NCI-H2081 (cell line): ENCODE measurements around the gene RBMS3.
"Not testable (repeated sequence)": the region's sequence is repeated elsewhere in the genome, so short reads cannot be mapped to it uniquely, and the experiment has no call there.

Source experiments
- DNase-seq, 2 experiments: peaks; one replicate each; lab custom pipeline; 2025; lab: John Stamatoyannopoulos, UW

Gene RBMS3

DNA sequence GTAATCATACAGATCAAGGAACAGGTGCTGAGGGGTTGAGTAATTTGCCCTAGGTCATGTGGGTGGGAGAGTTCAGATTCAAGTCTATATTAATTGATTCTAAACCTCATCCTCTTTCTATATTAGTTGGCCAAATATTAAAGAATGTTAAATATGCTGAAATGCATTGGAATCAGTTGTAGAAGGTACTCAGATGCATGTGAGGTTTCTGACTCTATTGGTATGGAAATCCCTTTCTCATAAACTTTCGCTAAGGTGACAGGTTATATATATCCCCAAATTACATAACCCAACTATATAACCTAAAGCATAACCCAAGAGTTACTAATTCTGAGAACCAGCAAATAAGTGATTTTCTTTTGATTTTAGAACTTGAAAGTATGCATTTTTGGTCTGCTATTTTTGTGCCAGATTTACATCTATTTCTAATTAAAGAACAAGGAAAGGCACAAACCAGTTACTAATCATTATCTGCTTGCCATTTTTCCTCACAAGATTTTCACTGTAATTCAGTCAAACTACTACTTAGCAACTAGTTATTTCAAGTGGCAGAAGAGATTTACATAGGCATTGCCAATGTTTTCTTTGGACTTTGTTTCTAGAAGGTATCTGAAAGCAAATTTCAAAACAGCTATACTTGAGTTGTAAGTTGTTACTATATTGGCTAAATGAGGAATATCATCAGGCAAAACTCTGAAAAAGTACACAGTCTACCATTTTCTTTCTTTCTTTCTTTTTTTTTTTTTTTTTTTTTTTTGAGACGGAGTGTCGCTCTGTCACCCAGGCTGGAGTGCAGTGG is 201.3 kb downstream of the RBMS3 start:
- no peak for DNase-seq

GRCh38 chr3:29484633-29485032 is 203.8 kb downstream of the RBMS3 start:
- no peak for DNase-seq

DNA sequence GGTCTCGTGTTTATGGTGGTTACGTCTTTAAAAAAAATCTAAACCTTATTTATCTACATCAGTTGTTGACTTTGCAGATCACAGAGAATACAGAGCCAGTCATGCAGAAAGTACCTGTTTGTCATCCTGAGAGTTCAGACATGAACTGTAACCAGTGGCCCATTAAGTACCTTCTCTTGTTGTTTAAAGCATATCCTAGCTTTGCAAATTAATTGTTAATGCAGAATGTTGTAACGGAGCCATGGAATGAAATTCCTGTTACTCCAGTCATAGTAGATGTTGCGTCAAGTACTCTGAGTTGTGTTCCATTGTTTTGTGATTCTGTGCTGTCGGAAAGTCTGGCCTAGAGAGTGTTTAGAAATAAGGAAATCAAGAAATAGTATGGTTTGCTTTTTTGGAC is 205.2 kb downstream of the RBMS3 start:
- DNase-seq: no peak

DNA sequence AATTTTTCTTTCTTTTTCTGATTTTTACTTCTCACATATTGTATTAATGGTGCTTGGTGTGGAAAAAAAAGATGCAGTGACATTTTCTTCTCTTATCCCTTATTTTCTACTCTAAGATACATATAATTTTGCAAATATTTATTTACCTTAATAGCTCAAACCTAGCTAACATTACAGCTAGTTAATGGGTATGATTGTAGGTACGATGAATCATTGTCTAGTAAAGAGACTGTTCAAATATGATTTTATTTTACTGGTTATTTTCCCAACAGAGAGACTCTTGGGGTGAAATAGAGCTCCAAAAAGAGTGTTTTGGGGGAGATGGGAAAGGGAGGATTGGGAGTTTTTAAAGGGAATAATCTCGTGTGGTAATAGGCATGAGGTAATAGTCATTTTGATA is 206.0 kb downstream of the RBMS3 start:
- no peak for DNase-seq

GRCh38 chr3:29488922-29489321 is 208.1 kb downstream of the RBMS3 start:
- no peak for DNase-seq

DNA sequence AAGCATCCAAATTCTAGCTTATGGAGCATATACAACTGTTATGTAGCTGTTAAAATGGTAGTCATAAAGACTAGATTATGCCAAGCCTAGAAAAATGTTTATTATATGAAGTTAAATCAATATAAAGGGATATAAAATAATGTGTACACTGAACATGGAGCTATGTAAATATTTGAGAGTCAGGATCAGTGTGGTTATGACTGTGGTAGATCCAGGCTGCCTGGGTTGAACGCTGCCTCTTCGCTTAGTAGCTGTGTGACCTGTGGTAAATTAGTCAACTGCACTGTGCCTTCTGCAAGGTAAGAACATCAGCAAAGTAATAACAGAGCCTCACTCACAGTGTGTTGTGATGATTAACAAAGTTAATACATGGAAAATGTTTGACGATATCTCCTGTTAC is 212.2 kb downstream of the RBMS3 start:
- DNase-seq: no peak

- no peak for DNase-seq
These were observed 213.6 kb downstream of the RBMS3 start for GRCh38 chr3:29494305-29495036.

DNA sequence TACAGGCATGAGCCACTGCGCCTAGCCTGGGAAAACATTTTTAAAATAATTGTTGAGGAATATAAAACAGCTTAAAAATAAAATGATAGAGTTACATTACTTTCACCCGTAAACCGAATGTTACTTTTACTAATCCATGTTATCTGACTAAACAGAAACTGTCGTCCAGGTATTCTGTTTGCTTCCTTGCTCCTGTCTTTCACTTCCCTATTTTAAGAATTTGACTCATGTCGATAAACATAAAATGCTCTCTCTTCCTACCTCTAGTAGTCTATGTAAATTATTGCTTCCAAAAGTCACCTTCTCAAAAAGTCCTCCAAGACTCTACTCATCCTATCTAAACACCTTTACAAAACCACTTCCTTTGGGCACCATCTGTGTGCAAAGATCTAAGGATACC is 216.4 kb downstream of the RBMS3 start:
- no peak for DNase-seq

GRCh38 chr3:29502771-29503170 is 221.9 kb downstream of the RBMS3 start:
- DNase-seq: no peak

- no peak for DNase-seq
These were observed 222.4 kb downstream of the RBMS3 start for GRCh38 chr3:29503314-29503713.

- DNase-seq: no peak
These were observed 223.1 kb downstream of the RBMS3 start for GRCh38 chr3:29503958-29504357.

DNA sequence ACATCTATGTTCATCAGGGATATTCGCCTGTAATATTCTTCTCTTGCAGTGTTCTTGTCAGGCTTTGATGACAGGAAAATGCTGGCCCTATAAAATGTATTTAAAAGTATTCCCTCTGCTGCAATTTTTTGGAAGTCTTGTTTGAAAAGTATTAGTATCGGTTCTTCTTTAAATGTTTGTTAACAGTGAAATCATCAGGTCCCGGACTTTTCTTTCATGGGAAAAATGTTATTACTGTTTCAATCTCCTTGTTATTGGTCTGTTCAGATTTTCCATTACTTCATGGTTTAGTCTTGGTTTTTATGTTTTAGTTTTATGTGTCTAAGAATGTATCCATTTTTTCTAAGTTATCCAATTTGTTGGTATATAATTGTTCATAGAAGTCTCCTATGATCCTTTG is 225.6 kb downstream of the RBMS3 start:
- no peak for DNase-seq

GRCh38 chr3:29511701-29512100 is 230.8 kb downstream of the RBMS3 start:
- no peak for DNase-seq

DNA sequence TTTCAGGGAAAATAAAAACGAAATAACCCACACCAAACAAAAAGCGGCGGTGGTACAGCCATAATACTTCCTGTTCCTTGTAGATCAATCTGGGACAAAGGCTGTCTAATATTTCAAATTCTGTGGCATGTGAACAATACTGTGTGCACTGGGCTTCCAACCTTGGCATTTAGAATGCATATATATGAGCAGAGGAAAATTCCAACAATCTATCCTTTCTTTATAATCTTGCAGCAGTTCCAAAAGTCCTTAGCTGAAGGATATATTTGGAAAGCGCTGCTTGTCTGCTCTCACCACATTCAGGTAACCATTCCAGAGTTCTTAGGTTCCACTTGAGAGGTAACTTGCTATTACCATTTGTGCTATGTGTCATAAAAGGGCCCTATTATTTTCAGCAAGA is 231.8 kb downstream of the RBMS3 start:
- DNase-seq: no peak

DNA sequence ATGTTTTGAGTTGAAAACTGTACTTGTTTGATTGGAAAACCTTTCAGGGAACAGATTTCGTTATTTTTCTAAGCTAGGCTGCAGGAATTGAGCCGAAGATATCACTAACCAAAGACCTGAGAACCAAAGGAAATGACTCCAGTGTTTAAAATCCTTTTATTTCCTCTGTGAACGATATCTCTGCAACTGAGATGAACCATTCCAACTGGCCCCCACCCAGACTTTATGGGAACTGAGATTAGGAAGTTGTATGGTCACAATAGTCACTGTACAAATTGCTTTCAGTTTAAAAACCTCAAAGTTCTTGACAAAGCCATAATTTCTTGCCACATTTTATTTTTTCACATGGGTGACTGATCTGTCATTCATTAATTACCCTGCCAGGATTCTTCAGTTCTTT is 232.4 kb downstream of the RBMS3 start:
- DNase-seq: no peak

- no peak for DNase-seq
These were observed 233.3 kb downstream of the RBMS3 start for GRCh38 chr3:29514170-29514569.

DNA sequence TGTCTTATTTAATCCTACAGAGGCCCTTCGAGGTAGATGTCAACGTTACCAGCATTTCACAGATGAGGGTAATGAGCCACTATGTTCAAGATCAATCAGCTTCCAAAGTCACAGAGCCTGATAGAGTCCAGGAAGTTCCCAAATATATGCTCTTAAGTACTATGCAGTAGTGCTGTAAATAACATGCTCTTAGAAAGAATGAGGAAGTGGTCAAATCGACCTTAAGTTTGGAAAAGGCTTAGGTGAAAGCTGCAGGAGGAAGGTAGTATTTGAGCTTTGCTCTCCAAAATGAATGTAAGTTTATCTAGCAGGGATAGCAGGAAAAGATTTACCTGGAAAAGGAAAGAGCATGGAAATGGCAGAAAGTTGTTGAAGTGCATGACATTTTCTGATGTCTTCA is 234.0 kb downstream of the RBMS3 start:
- DNase-seq: no peak

GRCh38 chr3:29515451-29515850 is 234.6 kb downstream of the RBMS3 start:
- DNase-seq: no peak

DNA sequence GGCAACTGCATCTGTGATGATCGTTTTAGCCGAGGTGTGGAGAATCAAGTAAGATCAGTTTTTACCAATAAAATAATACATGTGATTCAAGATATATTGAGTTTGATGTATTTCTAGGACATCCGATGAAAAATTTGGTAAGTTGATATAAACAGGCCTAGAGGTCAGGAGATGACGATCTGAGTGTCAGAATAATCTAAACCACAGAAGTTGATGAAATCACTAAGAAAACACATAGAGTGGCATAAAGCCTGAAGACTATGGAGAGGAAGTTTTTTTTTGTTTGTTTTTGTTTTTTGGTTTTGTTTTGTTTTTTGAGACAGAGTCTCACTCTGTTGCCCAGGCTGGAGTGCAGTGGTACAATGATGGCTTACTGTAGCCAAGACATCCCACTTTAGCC is 235.3 kb downstream of the RBMS3 start:
- no peak for DNase-seq

DNA sequence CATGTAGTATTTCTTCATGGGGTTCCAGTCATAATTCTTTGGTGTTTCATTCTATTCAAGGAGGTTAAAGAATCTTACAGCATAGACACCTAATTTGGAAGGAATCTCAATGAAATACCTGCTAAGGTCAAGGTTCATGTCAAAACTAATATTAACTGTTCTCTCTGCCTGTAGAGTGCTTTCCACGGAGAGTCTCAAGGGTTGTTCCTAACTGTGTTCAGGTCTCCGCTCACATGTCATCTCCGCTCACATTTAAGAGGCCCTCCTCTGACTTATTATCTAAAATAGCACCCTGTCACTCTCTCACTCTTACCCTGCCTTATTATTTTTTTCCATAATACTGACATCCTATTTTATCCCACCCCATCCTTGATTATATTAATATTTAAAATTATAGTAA is 239.9 kb downstream of the RBMS3 start:
- DNase-seq: no peak

DNA sequence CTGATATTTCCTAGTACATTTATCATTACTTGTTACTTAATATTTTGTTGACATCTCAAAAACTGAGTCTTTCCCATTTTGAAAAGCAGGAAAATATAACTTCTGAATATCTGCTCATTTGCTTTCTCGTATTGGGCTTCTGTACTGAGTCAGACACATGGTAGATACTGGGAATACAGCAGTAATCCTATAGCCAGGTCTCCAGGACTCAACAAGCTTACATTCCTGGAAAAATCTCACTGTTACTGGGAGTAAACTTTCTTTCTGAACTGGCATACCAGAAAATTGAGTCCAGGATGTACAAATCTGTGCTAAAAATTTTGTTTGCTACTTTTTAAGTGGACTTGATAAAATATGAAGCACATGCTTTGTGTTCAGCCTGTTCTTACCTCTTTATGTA is 240.4 kb downstream of the RBMS3 start:
- no peak for DNase-seq

- DNase-seq: no peak
These were observed 240.9 kb downstream of the RBMS3 start for GRCh38 chr3:29521751-29522150.

DNA sequence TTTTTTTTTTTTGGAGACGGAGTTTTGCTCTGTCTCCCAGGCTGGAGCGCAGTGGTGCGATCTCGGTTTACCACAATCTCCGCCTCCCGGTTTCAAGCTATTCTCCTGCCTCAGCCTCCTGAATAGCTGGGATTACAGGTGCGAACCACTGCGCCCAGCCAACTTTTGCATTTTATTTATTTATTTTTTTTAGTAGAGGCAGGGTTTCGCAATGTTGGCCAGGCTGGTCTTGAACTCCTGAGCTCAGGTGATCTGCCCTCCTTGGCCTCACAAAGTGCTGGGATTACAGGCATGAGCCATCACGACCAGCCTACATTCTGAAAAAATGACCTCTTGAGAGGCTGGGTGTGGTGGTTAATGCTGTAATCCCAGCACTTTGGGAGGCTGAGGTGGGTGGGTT is 243.6 kb downstream of the RBMS3 start:
- not testable (repeated sequence) for DNase-seq
